HepG2 (cell line): ENCODE results near the gene GRAMD1B. TPM values are rescaled to one million over a fixed set of nuclear protein-coding genes. Genes with fewer than 3 reads are reported as not detected.

Experiments used
- ATAC-seq: fragments of 200-7000 bp; cut with Tn5 transposase; 3 replicates; pipeline ENCODE4 v1.9.1; 2020; ENCODE audit warnings: mild to moderate bottlenecking, moderate library complexity
- BruUV-seq: library from RNA; stranded (reverse); fragments of 400-500 nt; replicated peaks from 2 replicates; lab custom pipeline; 2021; lab: Mats Ljungman, UMichigan
- CTCF ChIA-PET: fragments of 300-600 bp; formaldehyde crosslinking; extraction: SDS; loops from one replicate; lab custom pipeline; 2021; ENCODE audit warnings: low total read pairs, inconsistent platforms, low intra/inter-chr PET ratio; lab: Yijun Ruan, JAX
- POLR2A ChIA-PET: fragments of 350-600 bp; sonication (Branson Sonifier 250); formaldehyde crosslinking; loops from one replicate; lab custom pipeline; 2020; ENCODE audit warnings: antibody characterized with exemption, inconsistent platforms; lab: Yijun Ruan, JAX
- DNase-seq: peaks from one replicate; pipeline ENCODE4 v3.0.0-alpha.2; 2015; ENCODE audit warnings: low spot score
- FAIRE-seq: peaks from 3 replicates; lab custom pipeline; 2011; peaks lifted over from hg19 to GRCh38; lab: Jason Lieb, UNC
- H2AFZ ChIP-seq: one replicate; pipeline ENCODE4 v1.6.1; 2011; ENCODE audit warnings: low read length, inconsistent platforms
- H3K27ac ChIP-seq: fragments of 300-600 bp; 3 replicates; pipeline ENCODE4 v1.8.0; 2011; ENCODE audit warnings: mixed run types, mild to moderate bottlenecking, mixed read lengths, low read length, inconsistent platforms; ENCODE audit not compliant: insufficient read depth; ENCODE audit errors: extremely low read length
- H3K27me3 ChIP-seq, 2 experiments: fragments of 200-600 bp in 1 of 2; 2 replicates in 1 of 2; 3 replicates in 1 of 2; pipeline versions ENCODE4 v1.6.0 to v1.8.0; 2011; ENCODE audit warnings: low read length in 2 of 2, mild to moderate bottlenecking in 2 of 2, moderate library complexity in 2 of 2, inconsistent platforms in 1 of 2; ENCODE audit not compliant: insufficient read depth in 2 of 2, control insufficient read depth in 1 of 2
- H3K36me3 ChIP-seq, 2 experiments: fragments of 200-600 bp in 1 of 2; replicated peaks in 1 of 2; 2 replicates in 1 of 2; 3 replicates in 1 of 2; pipeline versions ENCODE4 v1.5.1 to v1.8.0; 2011; ENCODE audit warnings: low read length in 2 of 2, inconsistent platforms in 1 of 2; ENCODE audit not compliant: insufficient read depth in 2 of 2, control insufficient read depth in 1 of 2
- H3K4me1 ChIP-seq: 2 replicates; pipeline ENCODE4 v1.5.1; 2012; ENCODE audit warnings: low read length, inconsistent platforms; ENCODE audit not compliant: insufficient read depth
- H3K4me2 ChIP-seq: 2 replicates; pipeline ENCODE4 v1.6.0; 2011; ENCODE audit warnings: low read depth, low read length, inconsistent platforms
- H3K4me3 ChIP-seq, 3 experiments: fragments of 200-600 bp in 1 of 3; sonication (generic), shearing (Covaris generic) in 1 of 3; replicated peaks in 1 of 3; 2 replicates each; pipeline ENCODE4 v1.5.1; 2011 to 2016; ENCODE audit warnings: low read length in 3 of 3, inconsistent platforms in 2 of 3, low read depth in 2 of 3, mild to moderate bottlenecking in 2 of 3, control low read depth in 1 of 3, mixed read lengths in 1 of 3; ENCODE audit not compliant: insufficient read depth in 1 of 3
- H3K79me2 ChIP-seq: one replicate; pipeline ENCODE4 v1.6.1; 2011; ENCODE audit warnings: low read length, inconsistent platforms; ENCODE audit not compliant: insufficient read depth
- H3K9ac ChIP-seq: 2 replicates; pipeline ENCODE4 v1.6.0; 2011; ENCODE audit warnings: mild to moderate bottlenecking, low read depth, low read length, inconsistent platforms; ENCODE audit not compliant: insufficient read depth
- H3K9me3 ChIP-seq: 2 replicates; pipeline ENCODE4 v1.5.1; 2012; ENCODE audit warnings: mild to moderate bottlenecking, low read length
- H4K20me1 ChIP-seq: 2 replicates; pipeline ENCODE4 v1.6.0; 2011; ENCODE audit warnings: inconsistent platforms, mild to moderate bottlenecking, low read length, moderate library complexity; ENCODE audit not compliant: insufficient read depth
- ARID3A ChIP-seq: IDR thresholded peaks from 2 replicates; pipeline ENCODE4 v1.6.1; 2012; ENCODE audit warnings: low read depth, low read length, improper control_type of control experiment
- ESRRA ChIP-seq: sonication (generic); formaldehyde crosslinking; IDR thresholded peaks from 2 replicates; pipeline ENCODE4 v1.5.1; 2020; ENCODE audit warnings: mild to moderate bottlenecking, low read depth, missing genetic modification reagents
- FOXC1 ChIP-seq: sonication (generic); formaldehyde crosslinking; IDR thresholded peaks from 2 replicates; pipeline ENCODE4 v1.8.0; 2022; ENCODE audit warnings: mild to moderate bottlenecking, missing genetic modification reagents, borderline replicate concordance
- GTF3A ChIP-seq: sonication (generic); formaldehyde crosslinking; conservative IDR thresholded peaks from 2 replicates; pipeline ENCODE4 v1.4.0; 2020; ENCODE audit warnings: mild to moderate bottlenecking, missing genetic modification reagents
- HNF1A ChIP-seq, 2 experiments: sonication (generic) in 1 of 2; formaldehyde crosslinking in 1 of 2; IDR thresholded peaks; 2 replicates each; pipeline versions ENCODE4 v1.4.0 to v1.6.1; 2016 to 2020; ENCODE audit warnings: borderline replicate concordance in 1 of 2, low read depth in 1 of 2, mild to moderate bottlenecking in 1 of 2, missing genetic modification reagents in 1 of 2
- IRF2 ChIP-seq: IDR thresholded peaks from 2 replicates; pipeline ENCODE4 v1.6.1; 2018; ENCODE audit warnings: missing genetic modification reagents, missing compliant biosample characterization
- MED1 ChIP-seq: sonication (generic); formaldehyde crosslinking; IDR thresholded peaks from 2 replicates; pipeline ENCODE4 v1.4.0; 2020; ENCODE audit warnings: missing genetic modification reagents
- MXD1 ChIP-seq: sonication (generic); formaldehyde crosslinking; IDR thresholded peaks from 2 replicates; pipeline ENCODE4 v1.4.0; 2020; ENCODE audit warnings: mild to moderate bottlenecking, missing genetic modification reagents
- SIX1 ChIP-seq: sonication (generic); formaldehyde crosslinking; IDR thresholded peaks from 2 replicates; pipeline ENCODE4 v1.4.0; 2020; ENCODE audit warnings: missing genetic modification reagents, borderline replicate concordance
- TARDBP ChIP-seq: sonication (generic); formaldehyde crosslinking; IDR thresholded peaks from 2 replicates; pipeline ENCODE4 v1.8.0; 2022; ENCODE audit warnings: mild to moderate bottlenecking, missing genetic modification reagents
- ZBTB26 ChIP-seq: IDR thresholded peaks from 2 replicates; pipeline ENCODE4 v1.6.1; 2016; ENCODE audit warnings: missing compliant biosample characterization, missing genetic modification reagents, borderline replicate concordance
- ZNF639 ChIP-seq: conservative IDR thresholded peaks from 2 replicates; pipeline ENCODE4 v1.6.1; 2018; ENCODE audit warnings: missing genetic modification reagents
- ZNF720 ChIP-seq: sonication (generic); formaldehyde crosslinking; IDR thresholded peaks from 2 replicates; pipeline ENCODE4 v1.4.0; 2020; ENCODE audit warnings: missing genetic modification reagents
- ZNF841 ChIP-seq: sonication (generic); formaldehyde crosslinking; IDR thresholded peaks from 2 replicates; pipeline ENCODE4 v1.8.1; 2023; ENCODE audit warnings: missing genetic modification reagents, borderline replicate concordance
- WGBS: methylation state at CpG from one replicate; pipeline ENCODE4 v1.1.6; 2017; ENCODE audit warnings: low lambda C conversion rate; 5-methylcytosine and 5-hydroxymethylcytosine counted together
- in situ Hi-C: cut with HindIII; loops from 2 replicates; pipeline ENCODE4 v1.10.0; 2017; ENCODE audit warnings: low pct_unique_long_range_greater_than_20kb; ENCODE audit not compliant: extremely low pct_ligation_motif_present
- intact Hi-C: fragments of 100-400 bp; cut with micrococcal nuclease; formaldehyde crosslinking; loops from one replicate; pipeline ENCODE4 v1.10.0; 2022; ENCODE audit not compliant: unreplicated experiment
- polyA plus RNA-seq, 8 experiments: library from polyadenylated mRNA; depleted of rRNA in 3 of 8; stranded (reverse) in 7 of 8; unstranded in 1 of 8; fragments of >200 nt; fragmentation: Illumina TruSeq in 4 of 8; extraction: Trizol in 4 of 8; gene quantifications; 2 replicates each; pipeline versions ENCODE4 v1.2.1 to v1.2.3, GENCODE V29; 2011 to 2016; ENCODE audit warnings: low read depth in 4 of 8, missing spikeins in 1 of 8, mixed read lengths in 1 of 8; ENCODE audit not compliant: insufficient read depth in 1 of 8
- total RNA-seq, 5 experiments: library from RNA; depleted of rRNA; stranded (reverse); fragments of >200 nt; fragmentation: Illumina TruSeq; extraction: Trizol; gene quantifications; 2 replicates each; pipeline ENCODE4 v1.2.3, GENCODE V29; 2016; ENCODE audit warnings: low read depth in 1 of 5

The GRAMD1B gene
- total and polyA plus RNA-seq, 2 of the 13 experiments (the other 11 are each of a cell fraction or from before 2014, with no cell fraction given) = 0.12 TPM; not detected in 1

- TF ChIP-seq ZBTB26 (CRISPR knock-in tag) (no peak), MED1 (CRISPR knock-in tag) (no peak), IRF2 (CRISPR knock-in tag) (no peak)
These were observed 155.1 kb downstream of the GRAMD1B start (continued) for GRCh38 chr11:123585206-123585605.

- no peak overlapping the region for H2AFZ ChIP-seq
- H3K27ac ChIP-seq = no peak overlapping the region
- H3K9me3 ChIP-seq = no peaks in the 10 kb centered on the region
- FAIRE-seq (no peak), ATAC-seq (no peak), DNase-seq (no peak)
- POLR2A ChIA-PET = no interaction called here
- in situ Hi-C loops (loop anchor here (5.0 kb wide), 1 partner anchor 122 kb away; no protein-coding TSS in a partner anchor), intact Hi-C loops (loop anchor here (10.0 kb wide), 1 partner anchor 59 kb away; no protein-coding TSS in a partner anchor)
- WGBS = 44% methylated on average over 5 of the region's 5 CpGs
- H3K4me3 ChIP-seq = no peak overlapping the region
- no peak overlapping the region for H3K9ac ChIP-seq
- CTCF ChIA-PET = no interaction called here
- no peaks in the 10 kb centered on the region for H3K79me2 ChIP-seq
- no peaks in the 10 kb centered on the region for H3K36me3 ChIP-seq
- peaks cover 26% of the 10 kb centered on the region for H3K4me1 ChIP-seq
- no TSS peak for BruUV-seq
- peaks cover 0 to 3% of the 10 kb centered on the region in 2 experiments; a peak in 2 of 5 replicates for H3K27me3 ChIP-seq
- no peak overlapping the region for H3K4me2 ChIP-seq
- H4K20me1 ChIP-seq = no peaks in the 10 kb centered on the region
- TF ChIP-seq ZNF639 (CRISPR knock-in tag) (no peak), ESRRA (CRISPR knock-in tag) (no peak), GTF3A (CRISPR knock-in tag) (no peak), ZNF720 (CRISPR knock-in tag) (no peak), FOXC1 (CRISPR knock-in tag) (no peak), ARID3A (no peak), TARDBP (no peak), ZNF841 (CRISPR knock-in tag) (no peak), HNF1A (IDR thresholded peaks at IDR 0.05; ENCODE audit: low read depth) (no peak), HNF1A (CRISPR knock-in tag; IDR thresholded peaks at IDR 0.05; ENCODE audit: borderline replicate concordance) (no peak), MXD1 (CRISPR knock-in tag) (no peak), SIX1 (no peak)
These were observed 155.6 kb downstream of the GRAMD1B start for GRCh38 chr11:123585706-123586105.
